HG03097 (cell line): ENCODE measurements around the gene ACOT6.
"Not testable (repeated sequence)": the region's sequence is repeated elsewhere in the genome, so short reads cannot be mapped to it uniquely, and the experiment has no call there.

Experiments used
- ATAC-seq: cut with Tn5 transposase; IDR thresholded peaks from one replicate; pipeline ENCODE4 v1.9.1; 2021; ENCODE audit not compliant: unreplicated experiment, low FRiP score

Gene ACOT6, protein sequence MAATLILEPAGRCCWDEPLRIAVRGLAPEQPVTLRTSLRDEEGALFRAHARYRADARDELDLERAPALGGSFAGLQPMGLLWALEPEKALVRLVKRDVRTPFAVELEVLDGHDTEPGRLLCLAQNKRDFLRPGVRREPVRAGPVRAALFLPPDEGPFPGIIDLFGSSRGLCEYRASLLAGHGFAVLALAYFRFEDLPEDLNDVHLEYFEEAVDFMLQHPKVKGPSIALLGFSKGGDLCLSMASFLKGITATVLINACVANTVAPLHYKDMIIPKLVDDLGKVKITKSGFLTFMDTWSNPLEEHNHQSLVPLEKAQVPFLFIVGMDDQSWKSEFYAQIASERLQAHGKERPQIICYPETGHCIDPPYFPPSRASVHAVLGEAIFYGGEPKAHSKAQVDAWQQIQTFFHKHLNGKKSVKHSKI

DNA sequence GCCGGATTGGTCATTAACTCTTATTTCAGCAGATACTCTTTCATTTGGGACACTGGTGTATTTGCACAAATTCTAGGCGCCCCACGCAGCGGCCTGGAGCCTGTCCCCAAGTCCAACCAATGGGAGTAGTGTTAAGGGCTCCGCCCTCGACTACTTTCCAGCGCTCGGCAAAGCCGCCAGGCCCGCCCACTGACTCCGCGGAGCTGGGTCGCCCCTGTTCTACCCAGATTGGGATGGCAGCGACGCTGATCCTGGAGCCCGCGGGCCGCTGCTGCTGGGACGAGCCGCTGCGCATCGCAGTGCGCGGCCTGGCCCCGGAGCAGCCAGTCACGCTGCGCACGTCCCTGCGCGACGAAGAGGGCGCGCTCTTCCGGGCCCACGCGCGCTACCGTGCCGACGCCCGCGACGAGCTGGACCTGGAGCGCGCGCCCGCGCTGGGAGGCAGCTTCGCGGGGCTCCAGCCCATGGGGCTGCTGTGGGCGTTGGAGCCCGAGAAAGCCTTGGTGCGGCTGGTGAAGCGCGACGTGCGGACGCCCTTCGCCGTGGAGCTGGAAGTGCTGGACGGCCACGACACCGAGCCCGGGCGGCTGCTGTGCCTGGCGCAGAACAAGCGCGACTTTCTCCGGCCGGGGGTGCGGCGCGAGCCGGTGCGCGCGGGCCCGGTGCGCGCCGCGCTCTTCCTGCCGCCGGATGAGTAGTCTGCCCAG is at the start of gene ACOT6:
Gene ACOT6, plus strand, starts transcription at position 179 of the 707 bp plus-strand sequence. Its CDS starts 55 bp downstream, at position 234.
- no peak for ATAC-seq

DNA sequence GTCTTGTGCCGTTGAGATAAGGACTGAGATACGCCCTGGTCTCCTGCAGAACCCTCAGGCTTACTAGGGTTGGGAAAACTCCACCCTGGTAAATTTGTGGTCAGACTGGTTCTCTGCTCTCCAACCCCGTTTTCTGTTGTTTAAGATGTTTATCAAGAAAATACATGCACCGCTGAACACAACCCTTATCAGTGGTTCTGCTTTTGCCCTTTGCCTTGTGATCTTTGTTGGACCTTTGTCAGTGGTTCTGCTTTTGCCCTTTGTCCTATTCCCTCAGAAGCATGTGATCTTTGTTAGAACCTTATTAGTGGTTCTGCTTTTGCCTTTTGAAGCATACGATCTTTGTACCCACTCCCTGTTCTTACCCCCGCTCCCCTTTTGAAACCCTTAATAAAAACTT is 49.6 kb upstream of the ACOT6 start:
- not testable (repeated sequence) for ATAC-seq

GRCh38 chr14:73566431-73566830 is 45.9 kb upstream of the ACOT6 start:
- ATAC-seq: not testable (repeated sequence)

DNA sequence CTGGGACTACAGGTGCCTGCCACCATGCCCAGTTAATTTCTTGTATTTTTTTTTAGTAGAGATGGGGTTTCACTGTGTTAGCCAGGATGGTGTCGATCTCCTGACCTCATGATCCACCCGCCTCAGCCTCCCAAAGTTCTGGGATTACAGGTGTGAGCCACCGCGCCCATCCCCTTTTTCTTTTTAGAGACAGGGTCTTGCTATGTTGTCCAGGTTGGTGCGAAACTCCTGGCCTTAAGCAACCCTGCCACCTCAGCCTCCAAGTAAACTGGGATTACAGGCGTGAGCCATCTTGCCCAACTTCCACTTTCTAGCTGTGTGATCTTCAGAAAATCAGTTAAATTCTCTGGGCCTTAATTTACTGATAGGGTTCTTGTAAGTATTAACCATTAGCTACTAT is 45.4 kb upstream of the ACOT6 start:
- ATAC-seq: not testable (repeated sequence)

DNA sequence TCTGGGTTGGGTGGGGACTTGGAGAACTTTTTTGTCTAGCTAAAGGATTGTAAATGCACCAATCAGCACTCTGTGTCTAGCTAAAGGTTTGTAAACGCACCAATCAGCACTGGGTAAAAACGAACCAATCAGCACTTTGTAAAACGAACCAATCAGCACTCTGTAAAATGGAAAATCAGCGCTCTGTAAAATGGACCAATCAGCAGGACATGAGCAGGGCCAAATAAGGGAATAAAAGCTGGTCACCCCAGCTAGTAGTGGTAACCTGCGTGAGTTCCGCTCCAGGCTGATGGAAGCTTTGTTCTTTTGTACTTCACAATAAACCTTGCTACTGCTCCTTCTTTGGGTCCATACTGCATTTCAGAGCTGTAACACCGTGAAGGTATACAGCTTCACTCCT is 45.0 kb upstream of the ACOT6 start:
- no peak for ATAC-seq

GRCh38 chr14:73567951-73568885 is 44.1 kb upstream of the ACOT6 start:
- ATAC-seq: no peak

DNA sequence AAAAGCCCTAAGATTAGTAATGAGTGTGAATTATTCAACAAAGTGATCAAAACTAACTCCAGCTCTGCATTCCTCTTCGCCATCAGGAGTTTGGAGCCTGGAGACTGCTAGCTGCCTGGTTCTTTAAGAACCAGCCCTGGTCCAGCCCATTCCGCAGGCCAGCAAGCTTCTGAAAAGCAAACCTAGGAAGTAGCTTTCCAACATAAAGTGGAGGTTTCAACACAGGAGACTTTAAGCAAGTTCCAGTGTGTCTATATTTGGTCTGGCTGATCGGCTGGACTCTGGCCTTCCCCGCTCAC is 43.5 kb upstream of the ACOT6 start:
- ATAC-seq: not testable (repeated sequence)

- ATAC-seq: not testable (repeated sequence)
Observed at GRCh38 chr14:73569185-73569958, 42.9 kb upstream of the ACOT6 start, which contains the start of gene ACOT2. Gene ACOT2, plus strand, starts transcription at chr14:73569213. Its CDS starts 28 bp downstream, at chr14:73569241.

DNA sequence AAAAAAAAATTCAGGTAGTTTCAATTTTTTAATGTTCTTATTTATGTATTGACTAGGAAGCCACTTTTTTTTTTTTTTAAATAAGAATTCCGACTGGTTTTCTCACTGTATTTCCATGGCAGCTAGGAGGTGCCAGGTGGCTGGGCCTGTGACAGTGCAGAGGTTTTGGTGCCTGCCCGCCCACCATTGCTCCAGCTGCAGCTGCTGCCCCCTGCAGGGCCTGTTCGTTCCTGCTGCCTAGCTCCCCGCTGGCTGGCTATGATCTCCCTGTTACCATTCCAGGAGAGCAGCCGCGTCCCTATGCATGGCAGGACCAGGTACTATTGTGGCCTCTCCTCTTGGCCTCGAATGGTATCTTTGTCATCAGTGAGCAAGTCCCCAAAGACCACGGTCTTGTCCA is 41.4 kb upstream of the ACOT6 start:
- peak; percentile 52 for ATAC-seq

DNA sequence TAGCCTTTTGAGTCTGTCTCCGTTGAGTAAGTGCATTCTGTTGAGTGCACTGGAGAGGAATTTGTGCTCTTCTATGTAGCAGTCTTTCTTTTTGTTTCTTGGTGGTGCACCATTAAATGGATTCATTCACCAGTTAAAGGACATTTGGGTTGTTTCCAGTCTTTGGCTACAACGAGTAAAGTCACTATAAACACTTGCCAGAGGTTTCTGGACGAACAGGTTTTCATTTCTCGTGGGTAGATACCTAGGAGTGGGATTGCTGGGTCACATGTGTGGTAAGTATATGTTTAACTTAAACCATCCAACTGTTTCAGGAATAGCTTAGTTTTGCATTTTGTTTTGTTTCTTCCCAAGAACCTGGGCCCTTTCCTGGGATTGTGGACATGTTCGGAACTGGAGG is 39.3 kb upstream of the ACOT6 start:
- ATAC-seq: not testable (repeated sequence)

GRCh38 chr14:73573740-73574139 is 38.6 kb upstream of the ACOT6 start:
- ATAC-seq: not testable (repeated sequence)

DNA sequence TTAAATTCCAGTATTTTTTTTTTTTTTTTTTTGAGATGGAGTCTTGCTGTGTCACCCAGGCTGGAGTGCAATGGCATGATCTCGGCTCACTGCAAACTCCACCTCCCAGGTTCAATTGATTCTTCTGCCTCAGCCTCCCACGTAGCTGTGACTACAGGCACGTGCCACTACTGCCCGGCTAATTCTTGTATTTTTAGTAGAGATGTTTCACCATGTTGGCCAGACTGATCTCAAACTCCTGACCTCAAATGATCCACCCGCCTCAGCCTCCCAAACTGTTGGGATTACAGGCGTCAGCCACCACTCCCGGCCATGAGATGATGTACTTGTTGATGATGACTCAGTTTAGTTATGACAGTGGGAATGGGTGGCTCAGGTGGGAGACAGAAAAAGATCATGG is 38.1 kb upstream of the ACOT6 start:
- ATAC-seq: not testable (repeated sequence)

GRCh38 chr14:73576391-73576790 is 35.9 kb upstream of the ACOT6 start:
- ATAC-seq: no peak

DNA sequence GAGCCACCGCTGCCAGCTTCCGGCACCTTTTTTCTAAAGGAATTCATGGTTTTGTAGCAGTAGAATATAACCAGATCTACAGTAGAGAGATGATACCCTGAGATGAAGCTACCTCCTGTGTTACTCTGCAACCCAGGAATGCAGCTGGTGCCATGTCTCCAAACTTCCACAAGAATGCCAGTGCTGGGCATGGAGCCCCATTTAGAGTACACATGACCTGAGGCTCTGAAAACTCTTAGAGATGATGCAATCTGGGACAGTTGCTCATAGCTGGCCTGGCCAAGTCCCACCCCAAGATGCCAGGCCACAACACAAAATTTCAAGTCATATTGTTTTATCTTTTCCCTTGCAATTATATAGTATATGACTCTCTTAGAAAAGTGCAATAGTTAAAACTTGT is 35.1 kb upstream of the ACOT6 start:
- not testable (repeated sequence) for ATAC-seq

- not testable (repeated sequence) for ATAC-seq
Observed at GRCh38 chr14:73582102-73582979, 30.0 kb upstream of the ACOT6 start.

DNA sequence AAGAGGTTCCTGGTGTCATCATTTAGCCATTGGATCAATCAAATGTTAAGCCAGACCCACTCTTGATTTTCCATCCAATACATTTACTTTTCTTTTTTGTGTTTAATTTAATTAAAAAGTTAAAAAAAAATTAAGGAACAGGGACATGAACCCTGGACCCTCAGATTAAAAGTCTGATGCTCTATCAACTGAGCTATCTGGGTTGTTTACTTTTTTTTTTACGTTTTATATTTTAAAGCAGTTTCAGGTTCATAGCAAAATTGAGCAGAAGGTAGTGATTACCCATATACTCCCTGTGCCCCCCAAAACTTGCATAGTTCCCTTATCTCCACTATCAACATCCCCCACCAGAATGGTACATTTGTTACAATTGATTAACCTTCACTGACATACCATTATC is 23.6 kb upstream of the ACOT6 start:
- ATAC-seq: no peak

- ATAC-seq: no peak
Observed at GRCh38 chr14:73589116-73589515, 23.2 kb upstream of the ACOT6 start.

DNA sequence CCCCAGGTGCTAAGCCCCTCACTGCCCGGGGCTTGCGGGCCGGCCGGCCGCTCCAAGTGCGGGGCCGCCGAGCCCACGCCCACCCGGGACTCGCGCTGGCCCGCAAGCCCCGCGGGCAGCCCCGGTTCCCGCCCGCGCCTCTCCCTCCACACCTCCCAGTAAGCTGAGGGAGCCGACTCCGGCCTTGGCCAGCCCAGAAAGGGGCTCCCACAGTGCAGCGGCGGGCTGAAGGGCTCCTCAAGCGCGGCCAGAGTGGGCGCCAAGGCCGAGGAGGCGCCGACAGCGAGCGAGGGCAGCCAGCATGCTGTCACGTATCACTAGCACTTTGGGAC is 21.7 kb upstream of the ACOT6 start:
- ATAC-seq: not testable (repeated sequence)
